Esophagus squamous epithelium (tissue), 5 donors: ENCODE measurements around the gene HBS1L. TPM values are rescaled to one million over a fixed set of nuclear protein-coding genes. Genes with fewer than 3 reads are reported as not detected.
A peak's percentile ranks its signal among the peaks of the same experiment; 100 is the strongest.
"Not testable (repeated sequence)": the region's sequence is repeated elsewhere in the genome, so short reads cannot be mapped to it uniquely, and the experiment has no call there.

Experiments
- DNase-seq: peaks from one replicate; lab custom pipeline; 2025; lab: John Stamatoyannopoulos, UW
- H3K27ac ChIP-seq, 4 donors: fragments of 200-600 bp; sonication (generic); one replicate each; pipeline ENCODE4 v1.5.1; 2016 to 2019; ENCODE audit warnings: mild to moderate bottlenecking in 1 of 4
- H3K27me3 ChIP-seq, 4 donors: fragments of 200-600 bp; sonication (generic); 1 replicate in 3 of 4; 2 replicates in 1 of 4; pipeline versions ENCODE4 v1.5.1 to v1.6.0; 2017 to 2021; ENCODE audit warnings: antibody characterized with exemption in 1 of 4
- H3K36me3 ChIP-seq, 3 donors: fragments of 200-600 bp; sonication (generic); one replicate each; pipeline ENCODE4 v1.5.1; 2016 to 2019
- H3K4me1 ChIP-seq, 3 donors: fragments of 200-600 bp; sonication (generic); one replicate each; pipeline ENCODE4 v1.5.1; 2017 to 2019
- H3K4me3 ChIP-seq, 4 donors: fragments of 200-600 bp; sonication (generic); 1 replicate in 3 of 4; 2 replicates in 1 of 4; pipeline ENCODE4 v1.5.1; 2016 to 2019; ENCODE audit warnings: mild to moderate bottlenecking in 2 of 4, moderate library complexity in 1 of 4
- H3K9me3 ChIP-seq, 3 donors: fragments of 200-600 bp; sonication (generic); one replicate each; pipeline ENCODE4 v1.5.1; 2016 to 2019
- POLR2A ChIP-seq, 4 donors: fragments of 450-650 bp; IDR thresholded peaks; one replicate each; pipeline ENCODE4 v1.6.1; 2017; ENCODE audit warnings: antibody characterized with exemption in 4 of 4, mild to moderate bottlenecking in 4 of 4, moderate library complexity in 3 of 4
- WGBS, 2 donors: methylation state at CpG; one replicate each; pipeline ENCODE4 v1.1.5; 2018; 5-methylcytosine and 5-hydroxymethylcytosine counted together
- intact Hi-C: fragments of 100-400 bp; cut with DNase I; formaldehyde crosslinking; loops from one replicate; pipeline ENCODE4 v1.15.0; 2022
- total RNA-seq, 4 donors: library from RNA; depleted of rRNA; stranded (reverse); fragments of >200 nt; gene quantifications; one replicate each; pipeline ENCODE4 v1.1.0, GENCODE V29; 2016
- TF ChIP-seq, protein P1 (sequence below), 6 experiments: fragments of 450-650 bp in 4 of 6; fragments of 200-600 bp in 2 of 6; sonication (generic) in 2 of 6; IDR thresholded peaks; one replicate each; pipeline ENCODE4 v1.5.1; 2016 to 2019; ENCODE audit warnings: antibody characterized with exemption in 6 of 6, mild to moderate bottlenecking in 4 of 6, moderate library complexity in 4 of 6
- donor health status: DM: yes; HTN: yes; CAD: no.

The HBS1L gene
- total RNA-seq, 4 donors from 2014 or later = 41.6 to 65.3 (median 45.8) TPM

DNA sequence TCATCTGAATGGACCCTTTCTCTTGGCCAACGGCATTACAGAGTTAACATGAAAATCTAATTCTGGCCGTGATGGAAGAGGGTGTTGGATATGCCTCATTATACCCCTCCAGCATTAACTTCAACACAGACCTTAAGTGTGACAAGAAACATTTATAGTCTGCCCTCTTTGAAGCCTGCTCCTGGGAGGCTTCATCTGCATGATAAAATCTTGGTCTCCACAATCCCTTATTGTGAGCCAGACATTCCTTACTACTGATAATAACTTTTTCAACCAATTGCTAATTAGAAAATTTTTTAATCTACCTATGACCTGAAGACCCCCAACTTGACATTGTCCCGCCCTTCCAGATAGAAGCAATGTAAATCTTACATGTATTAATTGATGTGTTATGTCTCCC is 9.3 kb upstream of the HBS1L start:
- Histone ChIP-seq H3K27ac (no peak overlapping the region), H3K27me3 (no peaks in the 10 kb centered on the region), H3K4me3 (no peak overlapping the region), H3K36me3 (no peaks in the 10 kb centered on the region), H3K9me3 (no peaks in the 10 kb centered on the region), H3K4me1 (no peaks in the 10 kb centered on the region)
- no peak for DNase-seq
- WGBS, 2 donors = 73 to 85% methylated on average over 3 of the region's 3 CpGs
- TF ChIP-seq, protein P1, sequence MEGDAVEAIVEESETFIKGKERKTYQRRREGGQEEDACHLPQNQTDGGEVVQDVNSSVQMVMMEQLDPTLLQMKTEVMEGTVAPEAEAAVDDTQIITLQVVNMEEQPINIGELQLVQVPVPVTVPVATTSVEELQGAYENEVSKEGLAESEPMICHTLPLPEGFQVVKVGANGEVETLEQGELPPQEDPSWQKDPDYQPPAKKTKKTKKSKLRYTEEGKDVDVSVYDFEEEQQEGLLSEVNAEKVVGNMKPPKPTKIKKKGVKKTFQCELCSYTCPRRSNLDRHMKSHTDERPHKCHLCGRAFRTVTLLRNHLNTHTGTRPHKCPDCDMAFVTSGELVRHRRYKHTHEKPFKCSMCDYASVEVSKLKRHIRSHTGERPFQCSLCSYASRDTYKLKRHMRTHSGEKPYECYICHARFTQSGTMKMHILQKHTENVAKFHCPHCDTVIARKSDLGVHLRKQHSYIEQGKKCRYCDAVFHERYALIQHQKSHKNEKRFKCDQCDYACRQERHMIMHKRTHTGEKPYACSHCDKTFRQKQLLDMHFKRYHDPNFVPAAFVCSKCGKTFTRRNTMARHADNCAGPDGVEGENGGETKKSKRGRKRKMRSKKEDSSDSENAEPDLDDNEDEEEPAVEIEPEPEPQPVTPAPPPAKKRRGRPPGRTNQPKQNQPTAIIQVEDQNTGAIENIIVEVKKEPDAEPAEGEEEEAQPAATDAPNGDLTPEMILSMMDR (IDR thresholded peaks at IDR 0.05) = no peak
- no peak for TF ChIP-seq POLR2A (IDR thresholded peaks at IDR 0.05)
- intact Hi-C loops = no loop called here

DNA sequence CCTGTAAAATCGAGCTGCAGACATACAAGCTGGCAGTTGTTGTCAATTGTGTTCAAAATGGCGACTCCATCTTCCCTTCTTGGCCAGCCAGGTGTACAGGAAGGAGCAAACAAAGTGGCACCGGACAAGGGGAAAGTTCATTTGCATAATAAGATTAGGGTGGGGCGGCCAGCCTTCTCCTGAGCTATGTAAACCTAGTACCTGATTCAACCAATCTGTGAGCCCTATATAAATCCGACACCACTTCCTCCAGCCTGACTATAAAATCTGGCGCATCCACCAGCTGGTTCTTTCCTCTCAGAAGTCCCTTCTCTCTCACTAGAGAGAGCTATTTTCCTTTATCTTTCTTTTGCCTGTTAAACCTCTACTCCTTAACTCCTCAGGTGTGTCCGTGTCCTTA is 8.1 kb upstream of the HBS1L start:
- no peaks in the 10 kb centered on the region for H3K9me3 ChIP-seq
- TF ChIP-seq, protein P1 (IDR thresholded peaks at IDR 0.05) = no peak
- no peak for TF ChIP-seq POLR2A (IDR thresholded peaks at IDR 0.05)
- DNase-seq = no peak
- H3K27ac ChIP-seq = no peak overlapping the region
- intact Hi-C loops = no loop called here
- H3K4me3 ChIP-seq = no peak overlapping the region
- no peaks in the 10 kb centered on the region for H3K36me3 ChIP-seq
- 55 to 67% methylated on average over 7 of the region's 7 CpGs for WGBS, 2 donors
- H3K4me1 ChIP-seq = no peaks in the 10 kb centered on the region
- H3K27me3 ChIP-seq = no peaks in the 10 kb centered on the region

DNA sequence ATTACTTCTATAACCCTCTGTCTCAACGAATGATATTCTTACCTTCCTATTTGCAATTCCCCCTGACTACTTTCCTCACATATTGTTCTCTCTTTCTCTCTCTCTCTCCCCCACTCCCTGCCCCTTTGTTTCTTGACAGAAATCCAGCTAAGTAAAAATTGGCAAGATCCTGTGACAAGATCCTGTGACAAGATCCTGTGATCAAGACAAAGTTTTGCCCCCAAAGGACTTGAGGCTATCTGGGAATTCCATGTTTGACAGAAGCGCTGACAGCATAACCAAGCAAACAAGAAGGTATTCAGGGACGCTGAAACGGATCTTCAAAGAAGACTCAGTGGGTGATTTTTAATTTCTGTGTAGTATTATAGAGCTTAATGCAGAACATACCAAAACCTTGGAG is 5.5 kb upstream of the HBS1L start:
- no peak for DNase-seq
- no peak overlapping the region for H3K4me3 ChIP-seq
- H3K9me3 ChIP-seq = no peaks in the 10 kb centered on the region
- H3K36me3 ChIP-seq = no peaks in the 10 kb centered on the region
- H3K4me1 ChIP-seq = peaks cover 0 to 4% (median 3%) of the 10 kb centered on the region in 3 donors
- intact Hi-C loops = no loop called here
- TF ChIP-seq, protein P1 (IDR thresholded peaks at IDR 0.05) = no peak
- TF ChIP-seq POLR2A (IDR thresholded peaks at IDR 0.05) = no peak
- WGBS, 2 donors = 71 to 79% methylated on average over 4 of the region's 4 CpGs
- H3K27me3 ChIP-seq = no peaks in the 10 kb centered on the region
- H3K27ac ChIP-seq = no peak overlapping the region

DNA sequence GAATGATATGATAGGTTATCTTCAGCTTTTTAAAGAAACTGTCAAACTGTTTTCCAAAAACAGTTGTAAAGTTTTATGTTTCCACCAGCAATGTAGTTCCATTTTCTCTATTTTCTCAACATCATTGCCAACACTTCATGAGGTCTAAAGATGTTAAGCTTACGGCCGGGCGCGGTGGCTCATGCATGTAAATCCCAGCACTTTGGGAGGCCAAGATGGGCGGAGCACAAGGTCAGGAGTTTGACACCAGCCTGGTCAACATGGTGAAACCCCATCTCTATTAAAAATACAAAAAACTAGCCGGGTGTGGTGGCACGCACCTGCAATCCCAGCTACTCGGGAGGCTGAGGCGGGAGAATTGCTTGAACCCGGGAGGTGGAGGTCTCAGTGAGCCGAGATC is 3.7 kb upstream of the HBS1L start:
- intact Hi-C loops, H3K9me3 ChIP-seq, H3K4me3 ChIP-seq, H3K27me3 ChIP-seq, DNase-seq, H3K36me3 ChIP-seq, H3K27ac ChIP-seq: not testable (repeated sequence)
- 87 to 88% methylated on average over 11 of the region's 11 CpGs for WGBS, 2 donors
- H3K4me1 ChIP-seq = peaks cover 9 to 14% (median 10%) of the 10 kb centered on the region in 3 donors

DNA sequence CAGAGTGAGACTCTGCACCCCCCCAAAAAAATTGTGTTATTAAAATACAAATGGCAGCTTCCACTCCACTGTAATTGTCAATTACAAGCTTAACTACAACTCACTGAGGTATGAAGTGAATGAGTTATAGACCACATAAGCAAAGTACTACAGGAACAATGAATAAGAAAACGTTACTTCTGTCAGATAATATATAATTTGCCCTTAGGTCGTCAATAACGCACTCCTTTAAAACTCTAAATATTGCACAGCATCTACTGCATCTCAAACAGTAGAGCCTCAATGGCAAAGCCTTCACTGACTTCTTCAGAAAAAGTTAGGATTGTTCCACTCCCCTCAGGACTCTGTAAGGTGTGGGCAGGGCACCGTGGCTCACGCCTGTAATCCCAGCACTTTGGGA is 2.0 kb upstream of the HBS1L start:
- Histone ChIP-seq H3K4me1 (peaks cover 9 to 30% (median 14%) of the 10 kb centered on the region in 3 donors), H3K9me3 (no peaks in the 10 kb centered on the region), H3K27ac (no peak overlapping the region), H3K27me3 (no peaks in the 10 kb centered on the region), H3K36me3 (no peaks in the 10 kb centered on the region), H3K4me3 (no peak overlapping the region)
- intact Hi-C loops = no loop called here
- 92 to 94% methylated on average over 5 of the region's 5 CpGs for WGBS, 2 donors
- DNase-seq = no peak
- TF ChIP-seq, protein P1 (IDR thresholded peaks at IDR 0.05) = no peak
- no peak for TF ChIP-seq POLR2A (IDR thresholded peaks at IDR 0.05)

DNA sequence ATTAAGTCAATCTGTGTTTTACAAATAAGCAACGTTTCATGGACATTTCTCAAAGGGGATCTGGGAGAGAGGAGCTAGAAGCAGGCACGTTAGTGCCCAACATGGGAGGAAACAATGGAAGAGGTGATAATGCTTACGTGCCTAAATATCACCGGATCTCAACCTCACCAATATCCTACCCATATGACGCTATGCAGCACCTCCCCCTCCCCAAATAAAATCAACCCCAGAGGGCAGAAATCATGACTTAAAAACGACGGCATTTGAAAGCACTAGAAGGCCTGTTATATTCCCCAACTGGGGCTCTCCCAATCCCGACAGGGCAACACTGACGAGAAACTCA is 425 bp downstream of the HBS1L start:
- intact Hi-C loops = no loop called here
- Histone ChIP-seq H3K4me3 (peak overlapping the region; percentile 73 to 89 (median 85)), H3K9me3 (no peaks in the 10 kb centered on the region), H3K27me3 (no peaks in the 10 kb centered on the region), H3K36me3 (peaks cover 0 to 8% (median 0%) of the 10 kb centered on the region in 3 donors), H3K27ac (peak overlapping the region; percentile 85 to 95 (median 90)), H3K4me1 (peaks cover 9 to 35% (median 14%) of the 10 kb centered on the region in 3 donors)
- no peak for TF ChIP-seq POLR2A (IDR thresholded peaks at IDR 0.05)
- TF ChIP-seq, protein P1 (IDR thresholded peaks at IDR 0.05) = no peak
- 0 to 1% methylated on average over 7 to 9 of the region's 9 CpGs for WGBS, 2 donors
- no peak for DNase-seq
